Mesenchymal stem cell (in vitro differentiated cells and primary cell): Measurements from ENCODE around the gene UBC.

Source experiments
- DNase-seq: peaks from one replicate; pipeline ENCODE4 v3.0.0-alpha.2; 2013
- H2AFZ ChIP-seq: one replicate; pipeline ENCODE4 v1.6.1; 2013; ENCODE audit warnings: low read depth, mild to moderate bottlenecking, control low read depth, inconsistent platforms, low read length, moderate library complexity
- H2AK5ac ChIP-seq: 2 replicates; pipeline ENCODE4 v1.6.1; 2013; ENCODE audit warnings: low read length, moderate library complexity, mild to moderate bottlenecking, inconsistent platforms; ENCODE audit not compliant: severe bottlenecking
- H2BK120ac ChIP-seq: one replicate; pipeline ENCODE4 v1.6.1; 2013; ENCODE audit warnings: low read depth, mild to moderate bottlenecking, inconsistent platforms, low read length, moderate library complexity
- H2BK12ac ChIP-seq, 2 experiments: one replicate each; pipeline ENCODE4 v1.6.1; 2013; ENCODE audit warnings: inconsistent platforms in 2 of 2, low read length in 2 of 2, mild to moderate bottlenecking in 2 of 2, moderate library complexity in 2 of 2, control low read depth in 1 of 2
- H2BK15ac ChIP-seq: one replicate; pipeline ENCODE4 v1.6.1; 2013; ENCODE audit warnings: mild to moderate bottlenecking, low read depth, inconsistent platforms; ENCODE audit not compliant: poor library complexity, severe bottlenecking
- H2BK5ac ChIP-seq: 2 replicates; pipeline ENCODE4 v1.6.1; 2013; ENCODE audit warnings: low read depth, mild to moderate bottlenecking, low read length, control low read depth, inconsistent platforms; ENCODE audit not compliant: poor library complexity, severe bottlenecking
- H3K14ac ChIP-seq, 2 experiments: one replicate each; pipeline ENCODE4 v1.6.1; 2013; ENCODE audit warnings: inconsistent platforms in 2 of 2, low read length in 2 of 2, control low read depth in 1 of 2, mild to moderate bottlenecking in 1 of 2, moderate library complexity in 1 of 2
- H3K18ac ChIP-seq, 2 experiments: one replicate each; pipeline ENCODE4 v1.6.1; 2013; ENCODE audit warnings: inconsistent platforms in 2 of 2, low read length in 2 of 2, control low read depth in 1 of 2, low read depth in 1 of 2, mild to moderate bottlenecking in 1 of 2
- H3K23ac ChIP-seq, 2 experiments: one replicate each; pipeline ENCODE4 v1.6.1; 2013; ENCODE audit warnings: inconsistent platforms in 2 of 2, low read length in 2 of 2, mild to moderate bottlenecking in 2 of 2, moderate library complexity in 2 of 2, control low read depth in 1 of 2
- H3K27ac ChIP-seq: 2 replicates; pipeline ENCODE4 v1.5.1; 2013; ENCODE audit warnings: mild to moderate bottlenecking, moderate library complexity, low read length, control low read depth, inconsistent platforms; ENCODE audit not compliant: poor library complexity, severe bottlenecking
- H3K27me3 ChIP-seq, 2 experiments: 2 replicates each; pipeline versions ENCODE4 v1.6.1 to v1.7.0; 2013; ENCODE audit warnings: low read length in 2 of 2, mild to moderate bottlenecking in 2 of 2, moderate library complexity in 2 of 2, control low read depth in 1 of 2, inconsistent platforms in 1 of 2; ENCODE audit not compliant: control insufficient read depth in 1 of 2, insufficient read depth in 1 of 2
- H3K36me3 ChIP-seq, 2 experiments: 2 replicates each; pipeline versions ENCODE4 v1.6.1 to v1.7.0; 2013; ENCODE audit warnings: low read length in 2 of 2, control low read depth in 1 of 2, inconsistent platforms in 1 of 2, low read depth in 1 of 2, mild to moderate bottlenecking in 1 of 2; ENCODE audit not compliant: insufficient read depth in 2 of 2, control insufficient read depth in 1 of 2
- H3K4ac ChIP-seq, 2 experiments: one replicate each; pipeline ENCODE4 v1.6.1; 2013; ENCODE audit warnings: inconsistent platforms in 2 of 2, low read length in 2 of 2, mild to moderate bottlenecking in 2 of 2, moderate library complexity in 2 of 2, control low read depth in 1 of 2, low read depth in 1 of 2
- H3K4me1 ChIP-seq: 2 replicates; pipeline ENCODE4 v1.6.1; 2013; ENCODE audit warnings: low read depth, low read length, control low read depth; ENCODE audit not compliant: control insufficient read depth, insufficient read depth
- H3K4me2 ChIP-seq: 2 replicates; pipeline ENCODE4 v1.6.1; 2013; ENCODE audit warnings: low read length, mild to moderate bottlenecking, inconsistent platforms; ENCODE audit not compliant: poor library complexity, severe bottlenecking
- H3K4me3 ChIP-seq, 2 experiments: 2 replicates each; pipeline versions ENCODE4 v1.5.1 to v1.7.0; 2013; ENCODE audit warnings: low read length in 2 of 2, mild to moderate bottlenecking in 2 of 2, control low read depth in 1 of 2, low read depth in 1 of 2; ENCODE audit not compliant: insufficient read depth in 1 of 2
- H3K79me1 ChIP-seq: replicated peaks from 2 replicates; pipeline ENCODE4 v1.6.1; 2013; ENCODE audit warnings: mild to moderate bottlenecking, control low read depth, low read length, inconsistent platforms; ENCODE audit not compliant: poor library complexity, severe bottlenecking
- H3K9ac ChIP-seq: 2 replicates; pipeline ENCODE4 v1.7.0; 2013; ENCODE audit warnings: mild to moderate bottlenecking, low read length, moderate library complexity
- H3K9me3 ChIP-seq: 2 replicates; pipeline ENCODE4 v1.7.0; 2013; ENCODE audit warnings: mild to moderate bottlenecking, low read length; ENCODE audit not compliant: control insufficient read depth
- H4K8ac ChIP-seq: one replicate; pipeline ENCODE4 v1.6.1; 2013; ENCODE audit warnings: inconsistent platforms, mild to moderate bottlenecking, low read length, moderate library complexity
- H4K91ac ChIP-seq: one replicate; pipeline ENCODE4 v1.6.1; 2013; ENCODE audit warnings: mild to moderate bottlenecking, low read length, inconsistent platforms
- WGBS: methylation state at CpG from one replicate; pipeline ENCODE4 v1.1.7; 2013; ENCODE audit warnings: mixed read lengths; 5-methylcytosine and 5-hydroxymethylcytosine counted together

UBC gene

GRCh38 chr12:124872068-124872719, 42.3 kb downstream of the UBC start:
- no peak overlapping the region for H3K4me2 ChIP-seq
- H2BK5ac ChIP-seq: no peak overlapping the region

GRCh38 chr12:124871297-124871696, 43.2 kb downstream of the UBC start:
- Histone ChIP-seq H4K8ac (no peak overlapping the region), H3K4me1 (peaks cover 2% of the 10 kb centered on the region), H3K9me3 (no peaks in the 10 kb centered on the region), H3K4ac (no peak overlapping the region), H3K4me2 (no peak overlapping the region), H2AK5ac (no peak overlapping the region), H4K91ac (no peak overlapping the region), H2BK120ac (no peak overlapping the region), H2AFZ (no peak overlapping the region), H3K23ac (no peak overlapping the region), H3K27me3 (peaks cover 0 to 3% of the 10 kb centered on the region in 2 experiments), H3K18ac (no peak overlapping the region), H2BK12ac (no peak overlapping the region), H3K14ac (no peak overlapping the region), H2BK15ac (no peak overlapping the region), H3K79me1 (no peaks in the 10 kb centered on the region), H3K4me3 (no peak overlapping the region), H3K36me3 (no peaks in the 10 kb centered on the region), H3K27ac (no peak overlapping the region), H3K9ac (no peak overlapping the region), H2BK5ac (no peak overlapping the region)
- WGBS: 92% methylated on average over 4 of the region's 4 CpGs
- DNase-seq: no peak

More at GRCh38 chr12:124872068-124872719, 42.3 kb downstream of the UBC start:
- peaks cover 0 to 3% of the 10 kb centered on the region in 2 experiments for H3K27me3 ChIP-seq
- H2BK12ac ChIP-seq: no peak overlapping the region
- no peak overlapping the region for H3K4ac ChIP-seq
- H3K27ac ChIP-seq: no peak overlapping the region
- H2BK15ac ChIP-seq: no peak overlapping the region
- H3K9me3 ChIP-seq: no peaks in the 10 kb centered on the region
- H3K4me1 ChIP-seq: peaks cover 2% of the 10 kb centered on the region
- H2BK120ac ChIP-seq: no peak overlapping the region
- H3K9ac ChIP-seq: no peak overlapping the region
- H4K8ac ChIP-seq: no peak overlapping the region
- H3K23ac ChIP-seq: peak overlapping the region in 1 of 2 experiments; percentile 53
- H3K36me3 ChIP-seq: no peaks in the 10 kb centered on the region
- H4K91ac ChIP-seq: no peak overlapping the region
- H2AK5ac ChIP-seq: no peak overlapping the region
- WGBS: 89% methylated on average over 9 of the region's 11 CpGs
- H3K14ac ChIP-seq: no peak overlapping the region
- H3K18ac ChIP-seq: no peak overlapping the region
- no peaks in the 10 kb centered on the region for H3K79me1 ChIP-seq
- H2AFZ ChIP-seq: no peak overlapping the region
- H3K4me3 ChIP-seq: no peak overlapping the region
- no peak for DNase-seq

GRCh38 chr12:124870515-124870914, 43.9 kb downstream of the UBC start:
- 86% methylated on average over 4 of the region's 4 CpGs for WGBS

GRCh38 chr12:124869059-124869665, 45.3 kb downstream of the UBC start:
- H3K14ac ChIP-seq: peak overlapping the region in 1 of 2 experiments; percentile 26
- peaks cover 3% of the 10 kb centered on the region for H3K4me1 ChIP-seq
- H3K27me3 ChIP-seq: peaks cover 0 to 3% of the 10 kb centered on the region in 2 experiments
- no peak overlapping the region for H2BK15ac ChIP-seq
- no peak overlapping the region for H3K4me2 ChIP-seq
- no peaks in the 10 kb centered on the region for H3K9me3 ChIP-seq
- H2BK12ac ChIP-seq: peak overlapping the region in 1 of 2 experiments; percentile 75
- no peak overlapping the region for H2AFZ ChIP-seq
- no peaks in the 10 kb centered on the region for H3K36me3 ChIP-seq
- H3K4me3 ChIP-seq: no peak overlapping the region
- H3K27ac ChIP-seq: no peak overlapping the region
- H3K79me1 ChIP-seq: no peaks in the 10 kb centered on the region
- 81% methylated on average over 17 of the region's 17 CpGs for WGBS
- H2BK5ac ChIP-seq: no peak overlapping the region
- no peak overlapping the region for H2AK5ac ChIP-seq
- no peak overlapping the region for H3K9ac ChIP-seq
- H2BK120ac ChIP-seq: no peak overlapping the region
- no peak overlapping the region for H3K4ac ChIP-seq
- no peak overlapping the region for H3K23ac ChIP-seq
- peak overlapping the region in 1 of 2 experiments; percentile 11 for H3K18ac ChIP-seq
- H4K8ac ChIP-seq: no peak overlapping the region
- no peak overlapping the region for H4K91ac ChIP-seq
- DNase-seq: no peak

More at GRCh38 chr12:124870515-124870914, 43.9 kb downstream of the UBC start:
- H3K27me3 ChIP-seq: peaks cover 0 to 3% of the 10 kb centered on the region in 2 experiments
- no peak overlapping the region for H2BK5ac ChIP-seq
- no peak overlapping the region for H4K8ac ChIP-seq
- no peak overlapping the region for H3K18ac ChIP-seq
- no peaks in the 10 kb centered on the region for H3K79me1 ChIP-seq
- no peak overlapping the region for H4K91ac ChIP-seq
- no peak for DNase-seq
- H2BK15ac ChIP-seq: no peak overlapping the region
- H2BK120ac ChIP-seq: no peak overlapping the region
- H2AK5ac ChIP-seq: no peak overlapping the region
- H3K27ac ChIP-seq: no peak overlapping the region
- no peak overlapping the region for H3K4me2 ChIP-seq
- no peaks in the 10 kb centered on the region for H3K36me3 ChIP-seq
- H3K9me3 ChIP-seq: no peaks in the 10 kb centered on the region
- no peak overlapping the region for H3K23ac ChIP-seq
- H3K4me1 ChIP-seq: no peaks in the 10 kb centered on the region
- H2BK12ac ChIP-seq: no peak overlapping the region
- H3K4me3 ChIP-seq: no peak overlapping the region
- no peak overlapping the region for H2AFZ ChIP-seq
- H3K14ac ChIP-seq: no peak overlapping the region
- H3K4ac ChIP-seq: no peak overlapping the region
- H3K9ac ChIP-seq: no peak overlapping the region
